ENCODE data around the gene MT1M.

The MT1M gene

DNA sequence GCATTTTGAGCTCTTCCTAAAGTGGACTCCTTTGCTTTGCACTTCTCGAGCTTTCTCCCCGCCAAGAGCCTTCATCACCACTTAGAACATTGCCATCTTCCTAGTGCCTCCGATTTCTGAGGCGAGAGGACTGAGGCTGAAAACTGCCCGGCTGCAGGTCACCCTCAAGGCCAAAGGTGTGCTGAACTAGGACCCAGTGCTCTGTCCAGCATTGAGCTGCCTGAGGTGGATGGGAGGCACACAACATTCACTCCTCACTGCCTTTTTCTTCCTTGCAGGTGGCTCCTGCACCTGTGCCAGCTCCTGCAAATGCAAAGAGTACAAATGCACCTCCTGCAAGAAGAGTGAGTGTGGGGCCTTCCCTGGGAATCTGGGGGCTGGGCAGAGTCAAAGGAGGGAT is 11.4 kb downstream of the MT1M start:
- no peak overlapping the region for H3K4me3 ChIP-seq (ENCODE audit: low read depth, low read length)
- no peaks in the 10 kb centered on the region for H3K36me3 ChIP-seq (ENCODE audit: control insufficient read depth in 2 of 2, insufficient read depth in 1 of 2, low read length in 2 of 2)
- ChIA-PET CTCF (interaction anchor here (0.7 kb wide), 1 partner anchor 96 kb away, joined by 5 read pairs; no protein-coding TSS in a partner anchor), POLR2A (interaction anchor here (0.5 to 0.7 kb wide), 2 partner anchors 12 to 316 kb away, joined by 3 to 4 read pairs; no protein-coding TSS in a partner anchor)
- no peaks in the 10 kb centered on the region for H3K4me1 ChIP-seq (ENCODE audit: control insufficient read depth, insufficient read depth, low read length)
- no peak overlapping the region for H3K27ac ChIP-seq (ENCODE audit: extremely low read depth, low read depth, low read length)
- TF ChIP-seq ZNF37A (tag by site-specific recombination; IDR thresholded peaks at IDR 0.05) (no peak), ZNF843 (tag by site-specific recombination; IDR thresholded peaks at IDR 0.05) (no peak)
- TF ChIP-seq, protein P1, sequence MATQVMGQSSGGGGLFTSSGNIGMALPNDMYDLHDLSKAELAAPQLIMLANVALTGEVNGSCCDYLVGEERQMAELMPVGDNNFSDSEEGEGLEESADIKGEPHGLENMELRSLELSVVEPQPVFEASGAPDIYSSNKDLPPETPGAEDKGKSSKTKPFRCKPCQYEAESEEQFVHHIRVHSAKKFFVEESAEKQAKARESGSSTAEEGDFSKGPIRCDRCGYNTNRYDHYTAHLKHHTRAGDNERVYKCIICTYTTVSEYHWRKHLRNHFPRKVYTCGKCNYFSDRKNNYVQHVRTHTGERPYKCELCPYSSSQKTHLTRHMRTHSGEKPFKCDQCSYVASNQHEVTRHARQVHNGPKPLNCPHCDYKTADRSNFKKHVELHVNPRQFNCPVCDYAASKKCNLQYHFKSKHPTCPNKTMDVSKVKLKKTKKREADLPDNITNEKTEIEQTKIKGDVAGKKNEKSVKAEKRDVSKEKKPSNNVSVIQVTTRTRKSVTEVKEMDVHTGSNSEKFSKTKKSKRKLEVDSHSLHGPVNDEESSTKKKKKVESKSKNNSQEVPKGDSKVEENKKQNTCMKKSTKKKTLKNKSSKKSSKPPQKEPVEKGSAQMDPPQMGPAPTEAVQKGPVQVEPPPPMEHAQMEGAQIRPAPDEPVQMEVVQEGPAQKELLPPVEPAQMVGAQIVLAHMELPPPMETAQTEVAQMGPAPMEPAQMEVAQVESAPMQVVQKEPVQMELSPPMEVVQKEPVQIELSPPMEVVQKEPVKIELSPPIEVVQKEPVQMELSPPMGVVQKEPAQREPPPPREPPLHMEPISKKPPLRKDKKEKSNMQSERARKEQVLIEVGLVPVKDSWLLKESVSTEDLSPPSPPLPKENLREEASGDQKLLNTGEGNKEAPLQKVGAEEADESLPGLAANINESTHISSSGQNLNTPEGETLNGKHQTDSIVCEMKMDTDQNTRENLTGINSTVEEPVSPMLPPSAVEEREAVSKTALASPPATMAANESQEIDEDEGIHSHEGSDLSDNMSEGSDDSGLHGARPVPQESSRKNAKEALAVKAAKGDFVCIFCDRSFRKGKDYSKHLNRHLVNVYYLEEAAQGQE (tag by site-specific recombination; IDR thresholded peaks at IDR 0.05), result peak; percentile 47; the same call in 1 of the 2 replicates
- H3K9me3 ChIP-seq (ENCODE audit: control insufficient read depth, insufficient read depth, low read depth, low read length), result no peaks in the 10 kb centered on the region

DNA sequence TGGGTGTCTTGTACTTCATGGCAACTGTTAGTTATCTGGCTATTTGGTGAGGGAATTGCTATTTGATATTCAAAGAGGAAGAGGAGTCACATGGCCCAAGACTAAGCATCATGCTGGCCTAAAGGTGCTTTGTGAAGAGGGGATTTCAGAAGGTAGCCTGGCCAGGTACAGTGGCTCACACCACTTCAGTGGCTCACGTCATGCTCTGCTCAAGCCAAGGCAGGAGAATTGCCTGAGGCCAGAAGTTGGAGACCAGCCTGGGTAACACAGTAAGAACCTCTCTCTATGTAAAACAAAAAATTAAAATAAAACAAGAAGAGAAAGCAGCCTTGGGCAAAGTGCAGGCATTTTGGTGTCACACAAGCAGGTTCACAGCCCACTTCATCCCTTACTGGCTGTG is 12.9 kb downstream of the MT1M start:
- CTCF ChIA-PET, result interaction anchor here (1.3 kb wide), 2 partner anchors 57 to 68 kb away, joined by 4 to 5 read pairs; no protein-coding TSS in a partner anchor
- POLR2A ChIA-PET, result no interaction called here
- no peak overlapping the region for H3K27ac ChIP-seq (ENCODE audit: extremely low read depth, low read depth, low read length)
- no peaks in the 10 kb centered on the region for H3K9me3 ChIP-seq (ENCODE audit: control insufficient read depth, insufficient read depth, low read depth, low read length)
- no peak for TF ChIP-seq ZNF24 (tag by site-specific recombination; IDR thresholded peaks at IDR 0.05)
- TF ChIP-seq ZNF366 (tag by site-specific recombination; conservative IDR thresholded peaks at IDR 0.05), result no peak
- no peak for TF ChIP-seq ZNF2 (tag by site-specific recombination; IDR thresholded peaks at IDR 0.05)
- TF ChIP-seq, protein P2, sequence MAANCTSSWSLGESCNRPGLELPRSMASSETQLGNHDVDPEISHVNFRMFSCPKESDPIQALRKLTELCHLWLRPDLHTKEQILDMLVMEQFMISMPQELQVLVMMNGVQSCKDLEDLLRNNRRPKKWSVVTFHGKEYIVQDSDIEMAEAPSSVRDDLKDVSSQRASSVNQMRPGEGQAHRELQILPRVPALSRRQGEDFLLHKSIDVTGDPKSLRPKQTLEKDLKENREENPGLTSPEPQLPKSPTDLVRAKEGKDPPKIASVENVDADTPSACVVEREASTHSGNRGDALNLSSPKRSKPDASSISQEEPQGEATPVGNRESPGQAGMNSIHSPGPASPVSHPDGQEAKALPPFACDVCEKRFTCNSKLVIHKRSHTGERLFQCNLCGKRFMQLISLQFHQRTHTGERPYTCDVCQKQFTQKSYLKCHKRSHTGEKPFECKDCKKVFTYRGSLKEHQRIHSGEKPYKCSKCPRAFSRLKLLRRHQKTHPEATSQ (tag by site-specific recombination; IDR thresholded peaks at IDR 0.05), result no peak
- TF ChIP-seq EGR2 (tag by site-specific recombination; IDR thresholded peaks at IDR 0.05; ENCODE audit: low read depth), result no peak
- TF ChIP-seq OSR2 (tag by site-specific recombination; IDR thresholded peaks at IDR 0.05), result no peak
- no peak for TF ChIP-seq ZBTB1 (tag by site-specific recombination; IDR thresholded peaks at IDR 0.05)
- TF ChIP-seq ZNF544 (tag by site-specific recombination; IDR thresholded peaks at IDR 0.05), result no peak
- H3K36me3 ChIP-seq (ENCODE audit: control insufficient read depth in 2 of 2, insufficient read depth in 1 of 2, low read length in 2 of 2), result no peaks in the 10 kb centered on the region
- H3K4me1 ChIP-seq (ENCODE audit: control insufficient read depth, insufficient read depth, low read length), result no peaks in the 10 kb centered on the region
- no peak overlapping the region for H3K4me3 ChIP-seq (ENCODE audit: low read depth, low read length)

DNA sequence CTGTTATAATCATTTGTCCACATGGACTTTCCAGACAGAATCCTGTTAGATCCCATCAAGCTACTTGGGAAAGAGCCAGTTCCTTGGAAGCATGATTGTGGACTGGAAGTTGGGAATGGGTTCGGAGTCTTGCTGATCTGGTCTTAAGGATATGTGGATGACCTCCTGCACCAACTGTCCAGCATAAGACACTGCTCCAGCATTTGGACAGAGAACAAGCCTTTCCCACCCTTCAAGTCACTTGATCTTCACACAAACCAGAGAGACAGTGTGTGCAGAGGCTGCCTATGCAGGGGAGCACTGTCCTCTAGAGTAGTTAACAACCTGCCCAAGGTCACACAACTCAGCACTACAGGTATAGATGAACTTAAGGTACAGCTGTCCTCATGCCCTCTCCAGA is 13.4 kb downstream of the MT1M start:
- H3K4me1 ChIP-seq (ENCODE audit: control insufficient read depth, insufficient read depth, low read length), result no peaks in the 10 kb centered on the region
- ChIA-PET CTCF (interaction anchor here (1.0 to 1.3 kb wide), 3 partner anchors 45 to 69 kb away, joined by 3 to 5 read pairs (median 4); no protein-coding TSS in a partner anchor), POLR2A (no interaction called here)
- H3K36me3 ChIP-seq (ENCODE audit: control insufficient read depth in 2 of 2, insufficient read depth in 1 of 2, low read length in 2 of 2), result no peaks in the 10 kb centered on the region
- no peaks in the 10 kb centered on the region for H3K9me3 ChIP-seq (ENCODE audit: control insufficient read depth, insufficient read depth, low read depth, low read length)
- no peak overlapping the region for H3K4me3 ChIP-seq (ENCODE audit: low read depth, low read length)
- TF ChIP-seq ZNF596 (tag by site-specific recombination; IDR thresholded peaks at IDR 0.05), result no peak
- TF ChIP-seq, protein P1 (tag by site-specific recombination; IDR thresholded peaks at IDR 0.05), result peak; percentile 76
- H3K27ac ChIP-seq (ENCODE audit: extremely low read depth, low read depth, low read length), result no peak overlapping the region
